Neutrophil (primary cell): ENCODE data around the gene VGLL4.

Experiments used
- H3K27ac ChIP-seq: fragments of 200-600 bp; sonication (generic); 2 replicates; pipeline ENCODE4 v1.5.1; 2016; ENCODE audit warnings: mild to moderate bottlenecking, moderate library complexity
- H3K27me3 ChIP-seq: fragments of 200-600 bp; sonication (generic); 2 replicates; pipeline ENCODE4 v1.6.0; 2016; ENCODE audit warnings: mild to moderate bottlenecking
- H3K36me3 ChIP-seq: fragments of 200-600 bp; sonication (generic); 2 replicates; pipeline ENCODE4 v1.5.1; 2017
- H3K4me1 ChIP-seq, 2 experiments: fragments of 200-600 bp in 1 of 2; sonication (generic) in 1 of 2; 1 replicate in 1 of 2; 2 replicates in 1 of 2; pipeline versions ENCODE4 v1.5.1 to v1.6.1; 2013 to 2016; ENCODE audit warnings: low read depth in 1 of 2, low read length in 1 of 2, mild to moderate bottlenecking in 1 of 2, moderate library complexity in 1 of 2; ENCODE audit not compliant: control insufficient read depth in 1 of 2, insufficient read depth in 1 of 2
- H3K4me3 ChIP-seq, 2 experiments: fragments of 200-600 bp in 1 of 2; sonication (generic) in 1 of 2; 1 replicate in 1 of 2; 2 replicates in 1 of 2; pipeline ENCODE4 v1.5.1; 2013 to 2016; ENCODE audit warnings: low read depth in 1 of 2, low read length in 1 of 2, mild to moderate bottlenecking in 1 of 2, moderate library complexity in 1 of 2
- H3K9me3 ChIP-seq: fragments of 200-600 bp; sonication (generic); 2 replicates; pipeline ENCODE4 v1.5.1; 2016
- CTCF ChIP-seq: fragments of 200-600 bp; sonication (generic); IDR thresholded peaks from 2 replicates; pipeline ENCODE4 v1.5.1; 2016; ENCODE audit warnings: antibody characterized with exemption

VGLL4 gene

GRCh38 chr3:11548721-11549131 lies 95.0 kb downstream of the VGLL4 start:
- no peak overlapping the region for H3K4me3 ChIP-seq
- H3K27me3 ChIP-seq: no peaks in the 10 kb centered on the region
- no peak for TF ChIP-seq CTCF
- no peak overlapping the region for H3K27ac ChIP-seq
- H3K4me1 ChIP-seq: peaks cover 37 to 48% of the 10 kb centered on the region in 2 experiments
- no peaks in the 10 kb centered on the region for H3K36me3 ChIP-seq
- no peaks in the 10 kb centered on the region for H3K9me3 ChIP-seq

- no peaks in the 10 kb centered on the region for H3K9me3 ChIP-seq
- no peak for TF ChIP-seq CTCF
- H3K27ac ChIP-seq: peak overlapping the region; percentile 69
- no peak overlapping the region for H3K4me3 ChIP-seq
- peaks cover 38 to 48% of the 10 kb centered on the region in 2 experiments for H3K4me1 ChIP-seq
- no peaks in the 10 kb centered on the region for H3K36me3 ChIP-seq
- no peaks in the 10 kb centered on the region for H3K27me3 ChIP-seq
These were observed 96.2 kb downstream of the VGLL4 start for GRCh38 chr3:11547498-11547897.

GRCh38 chr3:11546657-11547302 lies 96.9 kb downstream of the VGLL4 start:
- H3K4me1 ChIP-seq: peaks cover 44 to 51% of the 10 kb centered on the region in 2 experiments
- no peaks in the 10 kb centered on the region for H3K36me3 ChIP-seq
- no peaks in the 10 kb centered on the region for H3K9me3 ChIP-seq
- H3K4me3 ChIP-seq: no peak overlapping the region
- peak overlapping the region; percentile 69 for H3K27ac ChIP-seq
- no peaks in the 10 kb centered on the region for H3K27me3 ChIP-seq
- TF ChIP-seq CTCF: no peak

- H3K27ac ChIP-seq: peak overlapping the region; percentile 69
- no peak for TF ChIP-seq CTCF
- H3K4me3 ChIP-seq: no peak overlapping the region
- H3K9me3 ChIP-seq: no peaks in the 10 kb centered on the region
- no peaks in the 10 kb centered on the region for H3K27me3 ChIP-seq
- H3K36me3 ChIP-seq: no peaks in the 10 kb centered on the region
- H3K4me1 ChIP-seq: peaks cover 45 to 48% of the 10 kb centered on the region in 2 experiments
These were observed 98.4 kb downstream of the VGLL4 start for GRCh38 chr3:11545186-11545851.

GRCh38 chr3:11544412-11545181 lies 99.1 kb downstream of the VGLL4 start:
- Histone ChIP-seq H3K27ac (peak overlapping the region; percentile 69), H3K27me3 (no peaks in the 10 kb centered on the region), H3K36me3 (no peaks in the 10 kb centered on the region), H3K9me3 (no peaks in the 10 kb centered on the region), H3K4me3 (no peak overlapping the region), H3K4me1 (peaks cover 45 to 46% of the 10 kb centered on the region in 2 experiments)
- TF ChIP-seq CTCF: no peak
